ENCODE results near the gene TOGARAM1.
"Not testable (repeated sequence)": the region's sequence is repeated elsewhere in the genome, so short reads cannot be mapped to it uniquely, and the experiment has no call there.

The TOGARAM1 gene

GRCh38 chr14:45065956-45066355 lies 104.0 kb downstream of the TOGARAM1 start:
- no peak for DNase-seq (ENCODE audit: low read depth in 2 of 2)
- H3K4me3 ChIP-seq (replicated peaks in 1 of 2; ENCODE audit: low read depth in 2 of 2, low read length in 2 of 2): no peak overlapping the region
- no peak for TF ChIP-seq CTCF (IDR thresholded peaks at IDR 0.05; ENCODE audit: low read depth, low read length)

- no peak for DNase-seq (ENCODE audit: low read depth in 2 of 2)
- no peak for TF ChIP-seq CTCF (IDR thresholded peaks at IDR 0.05; ENCODE audit: low read depth, low read length)
- no peak overlapping the region for H3K4me3 ChIP-seq (replicated peaks in 1 of 2; ENCODE audit: low read depth in 2 of 2, low read length in 2 of 2)
These were observed 104.7 kb downstream of the TOGARAM1 start for GRCh38 chr14:45066667-45067066.

GRCh38 chr14:45068396-45068795 lies 106.4 kb downstream of the TOGARAM1 start:
- TF ChIP-seq CTCF (IDR thresholded peaks at IDR 0.05; ENCODE audit: low read depth, low read length): no peak
- H3K4me3 ChIP-seq (replicated peaks in 1 of 2; ENCODE audit: low read depth in 2 of 2, low read length in 2 of 2): no peak overlapping the region
- DNase-seq (ENCODE audit: low read depth in 2 of 2): no peak

GRCh38 chr14:45070215-45070614 lies 108.2 kb downstream of the TOGARAM1 start:
- TF ChIP-seq CTCF (IDR thresholded peaks at IDR 0.05; ENCODE audit: low read depth, low read length): no peak
- peak in 1 of 2 donors; percentile 39 for DNase-seq (ENCODE audit: low read depth in 2 of 2)
- H3K4me3 ChIP-seq (replicated peaks in 1 of 2; ENCODE audit: low read depth in 2 of 2, low read length in 2 of 2): no peak overlapping the region

- H3K4me3 ChIP-seq (replicated peaks in 1 of 2; ENCODE audit: low read depth in 2 of 2, low read length in 2 of 2): no peak overlapping the region
- no peak for TF ChIP-seq CTCF (IDR thresholded peaks at IDR 0.05; ENCODE audit: low read depth, low read length)
- DNase-seq (ENCODE audit: low read depth in 2 of 2): no peak
These were observed 110.1 kb downstream of the TOGARAM1 start for GRCh38 chr14:45072126-45072525.

GRCh38 chr14:45073231-45073879 lies 111.4 kb downstream of the TOGARAM1 start:
- no peak overlapping the region for H3K4me3 ChIP-seq (replicated peaks in 1 of 2; ENCODE audit: low read depth in 2 of 2, low read length in 2 of 2)
- no peak for DNase-seq (ENCODE audit: low read depth in 2 of 2)
- TF ChIP-seq CTCF (IDR thresholded peaks at IDR 0.05; ENCODE audit: low read depth, low read length): no peak

- DNase-seq (ENCODE audit: low read depth in 2 of 2): no peak
- no peak overlapping the region for H3K4me3 ChIP-seq (replicated peaks in 1 of 2; ENCODE audit: low read depth in 2 of 2, low read length in 2 of 2)
- no peak for TF ChIP-seq CTCF (IDR thresholded peaks at IDR 0.05; ENCODE audit: low read depth, low read length)
These were observed 116.3 kb downstream of the TOGARAM1 start for GRCh38 chr14:45078323-45078722.

- not testable (repeated sequence) for H3K4me3 ChIP-seq (replicated peaks in 1 of 2; ENCODE audit: low read depth in 2 of 2, low read length in 2 of 2); DNase-seq (ENCODE audit: low read depth in 2 of 2)
These were observed 118.5 kb downstream of the TOGARAM1 start for GRCh38 chr14:45080416-45080968.

- not testable (repeated sequence) for DNase-seq (ENCODE audit: low read depth in 2 of 2); H3K4me3 ChIP-seq (replicated peaks in 1 of 2; ENCODE audit: low read depth in 2 of 2, low read length in 2 of 2)
These were observed 119.1 kb downstream of the TOGARAM1 start for GRCh38 chr14:45081096-45081495.
